Esophagus squamous epithelium (tissue), 4 donors: ENCODE results near the gene WSB2.

Experiments used
- POLR2A ChIP-seq, 4 donors: fragments of 450-650 bp; IDR thresholded peaks; one replicate each; pipeline ENCODE4 v1.6.1; 2017; ENCODE audit warnings: antibody characterized with exemption in 4 of 4, mild to moderate bottlenecking in 4 of 4, moderate library complexity in 3 of 4
- TF ChIP-seq, protein P1 (sequence below), 6 experiments: fragments of 450-650 bp in 4 of 6; fragments of 200-600 bp in 2 of 6; sonication (generic) in 2 of 6; IDR thresholded peaks; one replicate each; pipeline ENCODE4 v1.5.1; 2016 to 2019; ENCODE audit warnings: antibody characterized with exemption in 6 of 6, mild to moderate bottlenecking in 4 of 6, moderate library complexity in 4 of 6

DNA sequence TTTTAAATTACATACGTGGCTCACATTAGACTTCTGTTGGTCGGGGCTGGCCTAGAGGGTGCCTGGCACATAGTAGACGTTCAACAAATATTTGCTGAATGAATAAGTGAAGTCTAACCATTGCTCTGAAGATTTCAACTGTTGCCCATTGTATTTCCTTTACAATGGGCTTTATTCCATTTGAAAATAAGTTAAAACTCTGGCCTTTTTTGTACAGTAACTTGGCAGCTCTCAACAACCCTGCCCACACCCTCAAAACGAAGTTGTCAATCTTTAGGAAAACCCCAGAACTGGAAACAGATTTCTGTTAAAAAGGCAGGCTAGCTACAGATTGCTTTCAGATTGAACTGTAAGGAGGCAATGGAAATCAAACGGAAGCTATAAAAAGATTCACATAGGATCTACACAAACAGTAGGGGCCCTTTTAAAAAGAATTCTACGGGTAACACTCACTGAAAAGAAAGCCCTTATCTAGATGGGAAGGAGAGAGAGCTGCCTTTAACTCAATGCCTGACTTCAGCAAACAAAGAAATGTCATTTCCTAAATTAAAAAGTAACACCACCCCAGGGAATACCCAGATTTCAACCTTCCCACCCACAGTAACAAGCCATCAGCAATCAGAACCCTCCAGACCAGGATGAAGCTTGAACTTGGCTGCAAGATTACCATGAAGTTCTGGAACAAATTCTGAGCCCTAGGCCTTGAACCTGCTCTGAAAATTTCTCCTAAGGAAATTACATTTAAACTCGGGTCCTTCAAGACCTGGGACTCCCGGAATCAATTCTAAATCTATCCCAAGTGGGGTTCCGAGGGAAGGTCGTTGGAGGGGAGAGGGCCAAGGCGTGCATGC lies 1.4 kb downstream of the WSB2 start:
- TF ChIP-seq, protein P1, sequence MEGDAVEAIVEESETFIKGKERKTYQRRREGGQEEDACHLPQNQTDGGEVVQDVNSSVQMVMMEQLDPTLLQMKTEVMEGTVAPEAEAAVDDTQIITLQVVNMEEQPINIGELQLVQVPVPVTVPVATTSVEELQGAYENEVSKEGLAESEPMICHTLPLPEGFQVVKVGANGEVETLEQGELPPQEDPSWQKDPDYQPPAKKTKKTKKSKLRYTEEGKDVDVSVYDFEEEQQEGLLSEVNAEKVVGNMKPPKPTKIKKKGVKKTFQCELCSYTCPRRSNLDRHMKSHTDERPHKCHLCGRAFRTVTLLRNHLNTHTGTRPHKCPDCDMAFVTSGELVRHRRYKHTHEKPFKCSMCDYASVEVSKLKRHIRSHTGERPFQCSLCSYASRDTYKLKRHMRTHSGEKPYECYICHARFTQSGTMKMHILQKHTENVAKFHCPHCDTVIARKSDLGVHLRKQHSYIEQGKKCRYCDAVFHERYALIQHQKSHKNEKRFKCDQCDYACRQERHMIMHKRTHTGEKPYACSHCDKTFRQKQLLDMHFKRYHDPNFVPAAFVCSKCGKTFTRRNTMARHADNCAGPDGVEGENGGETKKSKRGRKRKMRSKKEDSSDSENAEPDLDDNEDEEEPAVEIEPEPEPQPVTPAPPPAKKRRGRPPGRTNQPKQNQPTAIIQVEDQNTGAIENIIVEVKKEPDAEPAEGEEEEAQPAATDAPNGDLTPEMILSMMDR (IDR thresholded peaks at IDR 0.05) = no peak
- no peak for TF ChIP-seq POLR2A (IDR thresholded peaks at IDR 0.05)
